ENCODE measurements around the gene RIPK4.
"Not testable (repeated sequence)": the region's sequence is repeated elsewhere in the genome, so short reads cannot be mapped to it uniquely, and the experiment has no call there.

Gene RIPK4

GRCh38 chr21:41794600-41794999 lies 27.7 kb upstream of the RIPK4 start:
- DNase-seq (ENCODE audit: low spot score): no peak

GRCh38 chr21:41792711-41793110 lies 25.9 kb upstream of the RIPK4 start:
- DNase-seq (ENCODE audit: low spot score): no peak

GRCh38 chr21:41786509-41786987 lies 19.7 kb upstream of the RIPK4 start:
- no peak for DNase-seq (ENCODE audit: low spot score)

- DNase-seq (ENCODE audit: low spot score): not testable (repeated sequence)
Observed at GRCh38 chr21:41785262-41785661, 18.4 kb upstream of the RIPK4 start.

- no peak for DNase-seq (ENCODE audit: low spot score)
Observed at GRCh38 chr21:41784456-41785102, 17.7 kb upstream of the RIPK4 start.

GRCh38 chr21:41783476-41784180 lies 16.8 kb upstream of the RIPK4 start:
- DNase-seq (ENCODE audit: low spot score): no peak

- no peak for DNase-seq (ENCODE audit: low spot score)
Observed at GRCh38 chr21:41781050-41781410, 14.2 kb upstream of the RIPK4 start.

GRCh38 chr21:41780337-41781049 lies 13.6 kb upstream of the RIPK4 start:
- DNase-seq (ENCODE audit: low spot score): no peak

GRCh38 chr21:41779659-41780058 lies 12.8 kb upstream of the RIPK4 start:
- no peak for DNase-seq (ENCODE audit: low spot score)

GRCh38 chr21:41778930-41779600 lies 12.2 kb upstream of the RIPK4 start:
- no peak for DNase-seq (ENCODE audit: low spot score)

GRCh38 chr21:41777951-41778815 lies 11.3 kb upstream of the RIPK4 start:
- peak; percentile 67 for DNase-seq (ENCODE audit: low spot score)

GRCh38 chr21:41776778-41777177 lies 9.9 kb upstream of the RIPK4 start:
- no peak for DNase-seq (ENCODE audit: low spot score)

- no peak for DNase-seq (ENCODE audit: low spot score)
Observed at GRCh38 chr21:41775149-41775472, 8.3 kb upstream of the RIPK4 start.

- no peak for DNase-seq (ENCODE audit: low spot score)
Observed at GRCh38 chr21:41774467-41775148, 7.8 kb upstream of the RIPK4 start.

- no peak for DNase-seq (ENCODE audit: low spot score)
Observed at GRCh38 chr21:41772351-41773080, 5.7 kb upstream of the RIPK4 start.

GRCh38 chr21:41771625-41771945 lies 4.7 kb upstream of the RIPK4 start:
- DNase-seq (ENCODE audit: low spot score): no peak

- DNase-seq (ENCODE audit: low spot score): no peak
Observed at GRCh38 chr21:41770901-41771624, 4.2 kb upstream of the RIPK4 start.

- no peak for DNase-seq (ENCODE audit: low spot score)
Observed at GRCh38 chr21:41769933-41770332, 3.1 kb upstream of the RIPK4 start.

- no peak for DNase-seq (ENCODE audit: low spot score)
Observed at GRCh38 chr21:41769521-41769920, 2.7 kb upstream of the RIPK4 start.

GRCh38 chr21:41769111-41769510 lies 2.3 kb upstream of the RIPK4 start:
- no peak for DNase-seq (ENCODE audit: low spot score)

Measured in kidney capillary endothelial cell (primary cell).